ENCODE measurements around the gene EIF4E.
A peak's percentile ranks its signal among the peaks of the same experiment; 100 is the strongest.
"Not testable (repeated sequence)": the region's sequence is repeated elsewhere in the genome, so short reads cannot be mapped to it uniquely, and the experiment has no call there.

The EIF4E gene

DNA sequence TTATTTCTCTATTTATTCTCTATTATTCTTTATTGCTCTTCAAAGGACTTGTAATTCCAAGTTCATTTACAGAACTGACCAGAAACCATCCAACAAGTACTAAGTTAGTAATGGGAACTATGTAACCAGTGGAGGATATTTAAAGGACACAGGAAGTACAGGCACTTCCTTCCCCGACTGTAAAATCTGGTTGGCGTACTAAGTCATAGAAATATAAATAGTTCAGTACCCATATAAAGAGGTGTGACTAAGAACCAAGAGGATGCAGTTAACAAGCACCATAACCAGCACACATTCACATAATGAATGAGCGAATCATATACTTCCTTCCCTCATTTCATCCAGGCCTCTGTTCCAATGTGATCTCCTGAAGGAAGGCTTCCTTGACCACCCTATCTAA, 3.6 kb upstream of the EIF4E start:
- no peak for DNase-seq (ENCODE audit: low spot score)

DNA sequence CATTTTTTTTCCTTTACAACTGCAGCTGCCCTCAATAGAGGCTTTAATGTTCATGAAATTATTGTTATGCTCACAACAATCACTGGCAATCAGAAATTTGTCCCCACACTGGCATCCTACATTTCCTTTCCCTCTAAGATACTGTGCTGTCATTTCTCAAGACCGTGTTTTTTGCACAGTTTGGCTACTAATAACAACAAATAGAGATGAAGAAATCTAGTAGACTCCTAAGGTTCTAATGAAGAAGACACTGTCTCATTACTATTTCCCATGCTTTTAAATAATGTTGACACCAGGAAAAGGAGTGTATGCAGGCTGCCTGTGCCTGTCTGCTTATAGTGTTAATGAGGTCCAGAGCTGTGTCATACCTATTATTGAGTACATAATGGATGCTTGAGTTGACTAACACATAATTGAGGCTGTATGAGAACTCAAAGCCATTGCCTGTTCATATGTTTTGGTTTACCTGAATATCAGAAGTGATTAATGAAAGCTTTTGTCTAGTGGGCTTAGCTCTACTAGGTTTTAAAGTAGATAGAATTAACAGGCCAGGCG, 1.5 kb upstream of the EIF4E start:
- DNase-seq (ENCODE audit: low spot score), result no peak

DNA sequence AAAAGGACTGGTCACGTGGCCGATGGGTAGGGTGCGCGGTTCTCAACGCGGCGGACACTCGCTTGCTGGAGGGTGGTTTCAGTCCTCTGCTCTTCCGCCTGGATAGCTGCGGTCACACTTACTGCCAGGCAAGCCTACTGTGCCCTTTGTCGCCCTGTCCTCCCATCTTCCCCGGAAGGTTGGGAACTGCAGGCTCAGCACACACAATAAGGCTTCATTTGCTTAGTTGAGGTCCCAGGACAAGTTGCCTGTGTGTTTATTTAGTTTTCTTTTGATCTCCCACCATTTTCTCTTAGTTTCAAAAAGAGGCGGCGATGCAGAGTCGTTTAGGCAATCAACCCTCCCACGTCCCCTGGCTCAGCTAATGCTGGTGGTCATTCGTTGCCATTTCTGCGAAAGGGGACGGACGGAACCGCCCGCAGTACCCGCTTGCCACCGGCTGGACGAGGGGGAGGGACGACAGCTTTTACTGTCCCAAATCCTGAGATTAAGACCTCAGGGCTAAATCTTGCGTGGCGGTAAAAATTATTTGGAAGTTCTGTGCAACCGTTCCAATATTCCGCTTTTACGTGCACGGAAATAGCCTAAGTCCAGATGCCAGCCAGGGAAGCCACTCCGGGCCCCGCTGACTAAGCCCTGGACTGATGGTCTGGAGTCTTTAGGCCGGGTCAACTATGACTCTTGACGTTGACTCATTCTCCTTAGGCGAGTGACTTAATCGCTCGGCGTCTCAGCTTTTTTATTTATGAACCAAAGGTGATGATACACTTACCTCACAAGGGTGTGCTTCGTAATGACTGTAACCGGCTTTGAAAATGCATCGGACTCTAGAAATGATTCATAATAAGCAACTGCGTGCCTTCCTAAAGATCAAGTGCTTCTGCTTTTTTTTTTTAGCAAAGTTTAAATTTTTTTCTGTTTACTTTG, 671 bp upstream of the EIF4E start:
- DNase-seq (ENCODE audit: low spot score), result no peak

DNA sequence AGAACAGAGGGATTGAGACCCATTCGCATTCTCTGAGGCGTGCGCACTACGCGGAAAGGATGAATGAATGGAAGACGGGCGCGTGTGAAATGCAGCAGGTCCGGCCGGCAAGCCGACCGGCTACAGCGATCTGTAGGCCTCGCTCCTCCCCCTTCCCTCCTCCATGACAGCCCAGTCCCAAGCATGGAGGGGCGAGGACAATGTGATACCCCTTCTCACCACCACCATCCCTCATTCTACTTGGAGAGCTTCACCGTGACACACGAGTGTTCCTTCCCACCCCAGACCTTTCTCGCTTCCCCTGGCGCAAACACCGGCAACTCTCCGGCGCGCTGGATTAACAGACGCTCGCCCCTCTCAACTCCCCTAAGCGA, 815 bp downstream of the EIF4E start:
- DNase-seq (ENCODE audit: low spot score), result peak; percentile 56

DNA sequence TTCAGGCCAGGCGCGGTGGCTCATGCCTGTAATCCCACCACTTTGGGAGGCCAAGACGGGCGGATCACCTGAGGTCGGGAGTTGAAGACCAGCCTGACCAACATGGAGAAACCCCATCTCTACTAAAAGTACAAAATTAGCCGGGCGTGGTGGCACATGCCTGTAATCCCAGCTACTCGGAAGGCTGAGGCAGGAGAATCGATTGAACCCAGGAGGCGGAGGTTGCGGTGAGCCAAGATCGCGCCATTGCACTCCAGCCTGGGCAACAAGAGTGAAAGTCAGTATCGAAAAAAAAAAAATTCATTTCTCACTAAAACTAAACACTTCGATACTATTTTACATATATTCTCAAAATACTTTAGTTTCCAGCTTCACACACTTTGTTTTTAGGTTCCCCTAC, 2.7 kb downstream of the EIF4E start:
- not testable (repeated sequence) for DNase-seq (ENCODE audit: low spot score)

DNA sequence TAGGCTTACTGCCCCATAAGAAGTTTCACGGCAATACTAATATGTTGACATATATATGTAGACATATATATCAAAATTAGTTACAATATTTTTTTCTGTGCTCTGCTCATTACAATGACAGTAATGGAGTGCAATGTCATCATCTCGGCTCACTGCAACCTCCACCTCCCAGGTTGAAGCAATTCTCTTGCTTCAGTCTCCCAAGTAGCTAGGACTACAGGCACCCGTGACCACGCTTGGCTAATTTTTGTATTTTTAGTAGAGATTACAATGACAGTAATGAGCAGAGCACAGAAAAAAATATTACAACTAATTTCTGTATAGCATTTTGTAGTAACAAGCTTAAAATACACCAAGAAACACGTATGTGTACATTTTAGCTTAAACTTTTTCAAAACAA, 7.6 kb downstream of the EIF4E start:
- DNase-seq (ENCODE audit: low spot score), result no peak

DNA sequence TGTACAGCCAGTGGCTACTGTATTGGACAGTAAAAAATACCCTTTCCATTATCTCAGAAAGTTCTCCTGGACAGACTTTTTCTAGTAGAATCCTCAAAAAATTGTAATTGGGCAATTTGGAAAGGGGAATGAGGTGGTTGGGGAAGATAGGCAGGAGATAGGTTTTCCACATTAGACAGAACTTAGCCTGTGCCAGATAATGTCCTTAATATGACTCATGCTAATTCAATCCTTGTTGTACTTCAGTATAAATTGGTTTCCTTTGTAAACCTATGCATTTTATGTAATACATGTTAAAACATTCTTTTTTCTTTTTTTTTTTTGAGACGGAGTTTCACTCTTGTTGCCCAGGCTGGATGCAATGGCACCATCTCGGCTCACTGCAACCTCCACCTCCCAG, 8.9 kb downstream of the EIF4E start:
- DNase-seq (ENCODE audit: low spot score), result no peak

DNA sequence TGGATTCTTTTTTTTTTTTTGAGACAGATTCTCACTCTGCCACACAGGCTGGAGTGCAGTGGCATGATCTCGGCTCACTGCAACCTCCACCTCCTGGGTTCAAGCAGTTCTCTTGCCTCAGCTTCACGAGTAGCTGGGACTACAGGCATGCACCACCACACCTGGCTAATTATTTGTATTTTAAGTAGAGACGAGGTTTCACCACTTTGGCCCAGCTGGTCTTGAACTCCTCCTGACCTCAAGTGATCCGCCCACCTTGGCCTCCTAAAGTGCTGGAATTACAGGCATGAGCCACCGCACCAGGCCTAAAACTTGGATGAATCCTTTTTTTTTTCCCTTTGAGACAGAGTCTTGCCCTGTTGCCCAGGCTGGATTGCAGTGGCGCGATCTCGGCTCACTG, 18.2 kb downstream of the EIF4E start:
- DNase-seq (ENCODE audit: low spot score), result not testable (repeated sequence)

DNA sequence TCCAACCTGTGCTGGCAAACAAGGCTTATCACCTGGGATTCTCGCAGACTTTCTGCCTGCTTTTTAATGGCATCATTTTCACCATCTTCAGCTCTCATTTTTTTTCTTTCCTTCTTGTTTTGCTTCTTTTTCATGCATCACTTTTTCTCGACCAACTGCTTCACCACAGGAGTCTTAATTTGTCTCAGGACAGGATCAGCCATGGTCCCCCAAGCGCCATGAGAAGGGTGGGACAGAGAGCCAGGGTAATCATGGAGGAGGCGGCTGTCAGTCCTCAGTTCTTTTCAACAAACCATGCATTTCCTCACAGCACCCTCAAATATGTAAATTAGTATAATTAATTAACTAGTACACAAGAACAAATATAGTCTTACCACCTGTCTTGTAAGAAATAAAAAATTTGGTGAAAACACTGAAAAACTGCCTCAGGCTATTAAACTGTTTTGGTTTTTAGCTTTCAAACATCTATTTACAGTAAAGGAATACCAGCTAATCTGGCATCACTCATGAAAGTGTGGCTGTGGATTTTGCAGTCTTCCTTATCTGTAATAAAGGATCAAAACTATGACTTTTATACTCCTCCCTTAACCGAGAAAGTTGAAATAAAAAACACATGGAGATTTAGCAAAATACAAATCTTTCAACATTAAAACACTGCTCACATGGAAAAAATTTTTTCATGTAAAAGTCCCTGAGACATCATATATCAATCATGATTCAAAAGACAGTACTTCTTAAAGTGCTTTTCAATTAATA, 19.1 kb downstream of the EIF4E start:
- DNase-seq (ENCODE audit: low spot score), result no peak

DNA sequence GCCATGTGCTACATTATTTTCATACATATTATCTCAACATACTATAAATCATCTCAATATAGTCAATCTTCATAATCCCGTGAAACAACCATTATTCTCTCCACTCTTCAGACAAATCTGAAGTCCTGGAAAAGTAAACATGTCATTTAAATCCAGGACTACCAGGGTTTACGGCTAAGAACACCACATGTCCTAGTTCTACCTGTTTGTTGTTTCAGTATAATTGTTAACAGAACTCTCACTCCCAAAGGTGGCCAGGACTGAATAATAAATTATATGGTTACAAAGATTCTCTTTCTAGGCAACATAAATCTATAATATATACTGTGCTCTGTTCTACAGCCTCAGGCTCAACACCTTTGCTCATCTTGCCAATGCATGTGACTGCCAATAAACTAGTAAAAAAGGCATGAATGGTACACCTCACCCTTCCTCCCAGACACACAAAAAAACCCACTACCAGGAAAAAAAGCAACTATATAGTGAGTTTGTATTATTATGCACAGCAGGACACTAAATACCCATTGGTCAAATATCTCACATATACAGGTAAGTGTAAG, 20.1 kb downstream of the EIF4E start:
- no peak for DNase-seq (ENCODE audit: low spot score)

DNA sequence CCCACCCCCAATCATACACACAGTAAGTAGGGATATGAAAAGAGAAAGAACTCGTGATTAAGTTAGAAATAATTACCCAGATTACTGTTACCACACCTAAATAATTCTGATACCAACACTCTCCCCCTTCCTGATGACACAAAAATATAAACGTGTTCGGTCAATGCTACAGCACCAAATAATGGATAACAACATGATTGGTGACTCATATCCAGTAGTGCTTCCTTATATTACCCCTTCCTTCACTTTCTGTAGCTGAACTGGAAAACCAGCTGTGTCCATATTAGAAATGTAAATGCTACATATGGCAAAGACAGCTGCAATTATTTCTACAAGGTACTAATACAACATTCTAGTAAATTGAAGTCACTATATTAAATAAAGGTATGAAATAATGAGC, 20.8 kb downstream of the EIF4E start:
- no peak for DNase-seq (ENCODE audit: low spot score)

DNA sequence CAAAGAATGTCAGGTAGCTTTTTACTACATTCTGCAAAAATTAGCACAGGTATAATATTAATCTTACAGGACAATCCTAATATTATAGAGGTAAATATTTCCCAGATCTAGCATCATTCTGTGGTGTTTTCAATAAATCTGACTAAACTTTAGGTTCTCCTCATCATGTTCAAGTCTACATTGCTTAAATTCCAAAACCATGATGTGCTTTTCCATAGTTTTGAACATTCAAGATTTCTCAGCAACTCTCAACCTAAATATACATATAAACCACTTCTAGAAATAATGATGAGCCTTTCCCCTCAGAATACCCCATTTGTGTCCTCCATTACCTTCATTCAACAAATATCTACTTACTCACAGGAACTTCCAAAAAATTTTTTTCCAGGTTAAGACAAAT, 23.1 kb downstream of the EIF4E start:
- DNase-seq (ENCODE audit: low spot score), result no peak

DNA sequence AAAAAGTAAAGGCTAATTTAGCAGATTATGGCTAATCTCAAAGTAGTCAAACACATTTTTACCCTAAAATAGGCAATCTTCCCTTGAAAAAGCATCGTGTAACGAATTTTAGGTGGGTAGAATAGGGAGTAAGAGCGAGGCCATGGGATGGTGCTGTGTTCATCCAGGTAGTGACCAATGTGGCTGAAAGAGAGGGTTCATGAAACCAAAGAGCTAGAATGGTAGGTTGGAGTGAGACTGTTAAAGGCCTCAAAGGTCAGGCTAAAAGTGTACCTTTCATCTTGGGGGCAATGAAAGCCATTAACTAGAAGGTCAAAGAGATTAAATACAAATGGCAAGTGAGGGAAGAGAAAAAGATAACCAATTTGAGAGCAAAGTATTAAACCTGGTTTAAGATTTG, 23.6 kb downstream of the EIF4E start:
- DNase-seq (ENCODE audit: low spot score), result no peak

DNA sequence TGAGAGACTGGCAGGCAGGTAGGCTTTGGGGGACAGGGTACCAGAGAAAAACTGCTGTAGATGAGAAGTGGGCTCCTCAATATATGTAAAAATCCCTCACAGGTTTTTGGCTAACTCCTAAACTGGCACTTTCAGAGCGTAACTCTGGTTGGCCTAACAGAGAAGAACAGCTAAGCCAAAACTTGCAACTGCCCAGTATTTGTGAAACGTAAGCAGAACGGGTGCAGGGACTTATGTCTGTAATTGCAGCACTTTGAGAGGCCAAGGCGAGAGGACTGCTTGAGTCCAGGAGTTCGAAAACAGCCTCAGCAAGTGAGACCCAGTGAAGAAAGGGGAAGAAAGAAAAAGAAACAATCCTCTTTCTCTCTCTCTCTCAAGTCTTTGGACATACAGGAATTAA, 25.0 kb downstream of the EIF4E start:
- DNase-seq (ENCODE audit: low spot score), result no peak

DNA sequence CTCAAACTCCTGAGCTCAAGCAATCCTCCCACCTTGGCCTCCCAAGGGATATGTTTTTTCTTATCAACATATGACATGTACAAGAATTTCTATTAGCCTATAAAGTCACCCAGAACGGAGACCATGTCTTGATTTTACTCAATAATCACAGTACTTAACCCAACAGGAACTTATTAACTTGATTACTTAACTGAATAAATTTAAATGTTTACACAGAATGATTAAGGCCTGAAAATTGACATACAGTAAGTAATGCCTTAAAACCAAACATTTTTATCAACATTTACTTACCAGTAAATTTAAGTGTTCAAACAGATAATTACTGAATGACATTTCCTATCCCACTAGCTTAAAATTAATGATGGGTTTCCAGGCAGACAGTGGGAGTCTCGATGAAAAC, 25.4 kb downstream of the EIF4E start:
- no peak for DNase-seq (ENCODE audit: low spot score)

DNA sequence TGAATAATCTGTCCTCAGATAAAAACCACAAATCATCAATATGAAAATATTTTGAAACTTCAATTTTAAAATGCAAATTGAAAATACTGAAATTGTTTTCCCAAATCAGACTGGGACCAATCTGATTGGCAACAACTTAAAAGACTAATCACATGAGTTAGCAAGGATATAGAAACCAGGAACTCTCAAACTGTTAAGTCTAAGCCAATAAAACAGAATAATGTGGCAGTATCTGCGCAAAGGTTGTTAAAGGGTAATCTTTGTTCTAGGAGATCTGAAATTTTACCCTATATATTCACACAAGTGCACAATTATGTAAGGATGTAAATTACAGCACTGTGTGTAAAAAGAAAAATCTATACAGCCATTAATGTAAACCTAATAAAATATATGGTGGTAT, 29.7 kb downstream of the EIF4E start:
- DNase-seq (ENCODE audit: low spot score), result no peak

DNA sequence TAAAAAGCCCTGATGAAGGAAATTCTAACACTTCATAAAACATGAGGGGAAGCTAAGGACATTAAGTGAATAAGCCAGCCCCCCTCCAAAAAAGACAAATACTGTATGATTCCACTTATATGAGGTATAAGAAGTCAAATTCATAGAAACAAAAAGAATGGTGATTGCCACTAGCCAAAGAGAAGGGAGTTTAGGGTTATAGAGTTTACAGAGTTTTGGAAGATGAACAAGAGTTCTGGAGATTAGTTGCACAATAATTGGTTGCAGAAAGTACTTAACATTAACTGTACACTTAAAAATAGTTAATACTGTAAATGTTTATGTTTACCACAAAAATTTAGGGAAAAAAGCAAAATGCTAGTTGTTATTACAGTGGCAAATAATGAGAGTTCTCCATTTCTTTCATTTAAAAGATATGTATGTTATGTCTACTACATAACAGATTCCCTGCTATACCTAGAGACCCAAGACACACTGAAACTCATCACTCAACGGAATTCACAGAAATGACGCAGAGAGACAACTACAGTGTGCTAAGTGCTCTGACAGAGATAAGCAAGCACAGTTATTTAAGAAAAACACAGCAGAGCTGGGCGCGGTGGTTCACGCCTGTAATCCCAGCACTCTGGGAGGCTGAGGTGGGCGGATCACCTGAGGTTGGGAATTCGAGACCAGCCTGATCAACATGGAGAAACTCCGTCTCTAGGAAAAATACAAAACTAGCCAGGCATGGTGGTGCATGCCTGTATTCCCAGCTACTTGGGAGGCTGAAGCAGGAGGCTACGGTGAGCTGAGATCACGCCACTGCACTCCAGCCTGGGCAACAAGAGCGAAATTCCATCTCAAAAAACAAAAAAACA, 37.2 kb downstream of the EIF4E start:
- DNase-seq (ENCODE audit: low spot score), result no peak

DNA sequence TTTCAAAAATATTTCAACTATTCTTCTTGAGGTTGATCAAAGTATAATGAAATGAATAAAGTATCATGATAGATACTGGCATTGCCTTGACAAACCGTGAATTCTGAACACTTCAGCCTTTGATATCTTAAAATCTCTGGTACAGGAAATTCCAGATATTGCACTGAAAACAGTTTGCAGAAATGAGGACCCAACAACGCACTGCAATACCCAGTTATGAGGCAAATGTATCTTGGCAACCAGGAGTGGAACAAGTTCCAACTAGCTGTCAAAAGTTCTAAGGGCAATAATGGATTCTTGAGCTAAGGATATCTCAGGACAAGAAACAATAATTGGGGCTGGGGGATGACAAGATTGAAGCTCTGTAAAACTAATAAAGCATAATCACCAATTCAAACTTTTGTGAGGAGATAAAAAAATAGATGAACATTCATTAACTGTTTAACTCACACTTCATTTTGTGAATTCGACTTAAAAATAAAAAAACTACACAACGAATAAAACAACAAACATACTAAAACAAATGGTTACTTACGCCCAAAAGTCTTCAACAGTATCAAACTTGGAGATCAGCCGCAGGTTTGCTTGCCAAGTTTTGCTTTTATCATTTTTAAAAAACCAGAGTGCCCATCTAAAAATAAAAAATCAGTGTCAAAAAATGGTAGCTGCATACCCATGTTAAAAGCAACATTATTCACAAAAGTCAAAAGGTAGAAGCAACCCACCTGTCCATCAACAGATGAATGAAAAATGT, 38.1 kb downstream of the EIF4E start:
- DNase-seq (ENCODE audit: low spot score), result no peak

DNA sequence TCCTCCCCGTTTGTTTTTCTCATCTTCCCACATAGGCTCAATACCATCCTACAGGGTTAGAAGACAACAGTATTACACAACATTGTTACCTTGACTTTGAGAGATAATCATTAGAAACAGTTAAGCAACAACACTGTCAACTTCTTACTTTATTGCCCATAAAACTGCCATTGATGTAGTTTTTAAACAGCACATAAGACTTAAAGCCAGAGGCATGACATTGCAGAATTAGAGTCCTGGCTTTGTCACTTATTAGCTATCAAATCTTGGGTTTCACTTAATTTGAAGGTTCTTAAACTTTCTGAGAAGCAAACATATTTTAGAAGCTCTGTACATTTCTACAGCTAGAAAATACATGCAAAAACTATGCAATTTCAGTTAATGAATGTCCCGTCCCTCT, 41.8 kb downstream of the EIF4E start:
- DNase-seq (ENCODE audit: low spot score), result no peak

DNA sequence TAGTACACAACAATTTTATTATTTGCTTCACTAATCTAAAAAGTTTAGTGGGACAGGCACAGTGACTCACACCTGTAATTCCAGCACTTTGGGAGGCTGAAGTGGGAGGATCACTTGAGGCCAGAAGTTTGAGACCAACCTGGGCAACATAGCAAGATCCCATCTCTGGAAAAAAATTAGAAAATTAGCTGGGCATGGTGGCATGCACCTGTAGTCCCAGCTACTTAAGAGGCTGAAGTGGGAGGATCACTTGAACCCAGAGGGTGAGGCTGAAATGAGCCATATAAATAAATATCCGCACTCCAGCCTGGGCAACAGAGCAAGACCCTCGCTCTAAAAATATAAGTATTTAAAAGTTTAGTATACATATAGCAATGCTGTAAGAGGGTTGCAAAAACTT, 42.6 kb downstream of the EIF4E start:
- not testable (repeated sequence) for DNase-seq (ENCODE audit: low spot score)

DNA sequence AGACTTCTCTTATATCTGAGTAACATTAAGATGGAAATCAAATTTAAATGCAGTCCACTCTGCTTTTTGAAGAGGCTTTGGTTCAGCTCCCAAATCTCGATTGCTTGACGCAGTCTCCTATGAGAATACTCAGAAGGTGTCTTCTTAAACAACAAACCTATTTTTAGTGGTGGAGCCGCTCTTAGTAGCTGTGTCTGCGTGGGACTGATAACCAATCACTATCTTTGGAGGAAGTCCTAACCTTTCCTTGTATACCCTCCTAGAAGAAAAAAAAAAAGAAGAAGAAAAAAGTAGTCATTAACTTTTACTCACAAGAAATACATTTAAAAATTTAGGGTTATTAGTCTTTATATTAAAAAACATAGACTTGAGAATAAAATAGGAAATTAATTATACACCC, 48.0 kb downstream of the EIF4E start:
- not testable (repeated sequence) for DNase-seq (ENCODE audit: low spot score)
